ENCODE results near the gene SLC35F3.
"Not testable (repeated sequence)": the region's sequence is repeated elsewhere in the genome, so short reads cannot be mapped to it uniquely, and the experiment has no call there.

SLC35F3 gene

DNA sequence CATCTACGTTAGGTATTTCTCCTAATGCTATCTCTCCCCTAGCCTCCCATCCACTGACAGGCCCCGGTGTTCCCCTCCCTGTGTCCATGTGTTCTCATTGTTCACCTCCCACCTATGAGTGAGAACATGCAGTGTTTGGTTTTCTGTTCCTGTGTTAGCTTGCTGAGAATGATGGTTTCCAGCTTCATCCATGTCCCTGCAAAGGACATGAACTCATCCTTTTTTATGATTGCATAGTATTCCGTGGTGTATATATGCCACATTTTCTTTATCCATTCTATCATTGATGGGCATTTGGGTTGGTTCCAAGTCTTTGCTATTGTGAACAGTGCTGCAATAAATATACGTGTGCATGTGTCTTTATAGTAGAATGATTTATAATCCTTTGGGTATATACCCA, 247.9 kb downstream of the SLC35F3 start:
- not testable (repeated sequence) for DNase-seq

DNA sequence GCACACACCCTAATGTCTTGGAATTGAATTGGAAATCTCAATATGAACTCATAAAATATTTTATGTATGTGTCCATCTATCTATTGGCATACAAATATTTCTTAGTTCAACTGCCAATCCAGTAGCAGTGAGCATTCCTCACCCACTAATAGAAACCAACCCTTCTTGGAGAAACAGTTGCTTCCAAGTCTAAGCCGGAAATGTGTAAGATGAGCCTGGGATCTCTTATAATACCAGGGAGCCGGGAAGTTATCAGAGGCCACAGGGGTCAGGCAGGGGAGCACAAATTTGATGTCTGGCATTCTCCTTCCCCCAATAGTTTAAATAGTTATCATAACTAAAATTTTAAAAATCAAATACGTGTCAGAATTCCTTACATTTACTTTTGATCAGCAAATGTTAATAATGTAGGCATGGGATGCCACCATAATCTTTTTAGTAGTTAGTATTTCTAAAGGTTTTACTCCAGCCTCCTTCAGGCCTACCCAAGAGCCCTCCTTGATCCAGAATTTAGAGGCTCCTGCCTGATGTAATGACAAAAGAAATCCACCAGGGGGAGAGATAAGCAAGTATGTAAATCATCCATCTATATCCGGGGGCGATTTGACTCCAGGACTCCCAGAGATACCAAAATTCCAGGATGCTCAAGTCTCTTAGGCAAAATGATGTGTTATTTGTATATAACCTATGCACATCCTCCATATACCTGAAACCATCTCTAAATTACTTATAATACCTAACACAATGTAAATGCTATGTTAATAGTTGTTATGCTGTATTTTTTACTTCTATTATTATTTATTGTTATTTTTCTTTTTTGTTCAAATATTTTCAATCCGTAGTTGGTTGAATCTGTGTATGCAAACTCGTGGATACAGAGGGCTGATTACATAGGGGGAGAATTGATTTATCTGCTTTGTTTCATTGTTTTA, 250.1 kb downstream of the SLC35F3 start:
- DNase-seq = no peak

DNA sequence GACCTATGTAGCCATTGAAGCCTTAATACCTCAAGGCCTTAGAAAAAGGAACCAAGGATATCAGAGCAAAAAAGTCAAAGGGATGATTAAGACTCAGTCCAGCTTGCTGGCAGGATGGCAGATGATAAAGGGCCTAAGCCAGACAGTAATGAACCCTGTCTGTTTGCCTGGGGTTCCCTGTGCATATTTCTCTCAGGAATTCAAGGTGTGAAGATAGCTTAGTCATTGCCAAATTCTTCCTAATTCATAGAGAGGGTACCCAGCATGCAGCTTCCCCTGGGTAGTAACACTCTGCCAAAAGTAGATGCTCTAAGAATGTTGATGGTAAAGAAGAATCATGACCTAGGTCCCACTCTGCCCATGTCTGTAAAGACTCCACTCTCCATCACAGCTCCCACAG, 258.2 kb downstream of the SLC35F3 start:
- no peak for DNase-seq

DNA sequence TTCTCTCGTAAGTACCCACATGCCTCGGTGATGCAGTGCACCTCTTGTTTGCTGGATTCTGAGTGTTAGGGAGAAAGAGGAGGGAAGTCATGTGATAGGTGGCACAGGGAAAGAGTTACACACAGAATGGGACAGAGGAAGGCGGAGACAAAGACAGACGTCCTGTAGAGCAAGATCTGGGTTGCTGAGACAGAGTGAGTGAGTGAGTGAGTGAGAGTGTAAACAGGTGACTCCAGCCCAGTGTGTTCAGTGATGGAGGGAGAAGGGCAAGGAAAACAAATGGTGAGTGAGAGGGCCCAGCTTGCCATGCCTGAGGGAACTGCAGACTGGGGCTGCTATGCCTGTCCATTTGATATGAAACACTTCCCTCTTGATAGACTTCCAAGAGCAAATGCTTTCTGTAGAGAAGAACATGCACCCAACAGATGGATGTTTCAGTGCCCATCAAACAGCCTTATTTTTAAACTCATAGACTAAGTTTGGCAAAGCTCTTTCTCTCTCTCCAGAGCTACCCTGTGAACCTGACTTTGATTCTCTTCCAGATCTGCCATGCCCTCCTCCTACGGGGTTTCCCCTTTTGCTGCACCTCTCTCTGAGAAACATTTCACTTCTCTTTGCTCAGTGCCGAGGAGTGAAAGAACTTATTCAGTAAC, 258.9 kb downstream of the SLC35F3 start:
- DNase-seq = no peak

DNA sequence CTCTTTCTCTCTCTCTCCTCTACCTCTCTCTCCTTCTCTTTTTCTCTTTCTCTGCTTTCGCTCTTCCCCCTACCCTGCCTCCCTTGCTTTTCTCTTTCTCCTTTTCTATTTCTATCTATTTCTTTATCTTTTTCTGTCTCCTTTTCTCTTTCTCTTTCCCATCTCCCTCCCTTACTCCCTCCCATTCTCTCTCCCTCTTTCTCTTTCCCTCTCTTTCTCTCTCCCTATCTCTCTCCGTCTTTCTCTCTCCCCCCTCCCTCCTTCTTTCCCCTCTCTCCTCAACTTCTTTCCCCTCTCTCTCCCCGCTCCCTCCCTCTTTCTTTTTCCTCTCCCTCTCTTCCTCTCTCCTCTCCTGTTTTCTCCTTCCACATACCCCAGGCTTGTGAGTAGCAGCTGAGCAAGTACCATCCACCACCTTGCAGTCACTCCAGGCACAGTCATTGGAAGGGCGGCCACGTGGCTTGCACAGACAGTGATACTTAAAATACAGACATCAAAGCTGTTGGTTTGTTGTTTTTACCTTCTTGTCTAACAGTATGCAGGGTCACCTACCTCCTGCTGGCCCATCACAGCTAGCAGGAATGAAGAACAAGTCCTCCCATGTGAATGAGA, 259.7 kb downstream of the SLC35F3 start:
- DNase-seq = no peak

DNA sequence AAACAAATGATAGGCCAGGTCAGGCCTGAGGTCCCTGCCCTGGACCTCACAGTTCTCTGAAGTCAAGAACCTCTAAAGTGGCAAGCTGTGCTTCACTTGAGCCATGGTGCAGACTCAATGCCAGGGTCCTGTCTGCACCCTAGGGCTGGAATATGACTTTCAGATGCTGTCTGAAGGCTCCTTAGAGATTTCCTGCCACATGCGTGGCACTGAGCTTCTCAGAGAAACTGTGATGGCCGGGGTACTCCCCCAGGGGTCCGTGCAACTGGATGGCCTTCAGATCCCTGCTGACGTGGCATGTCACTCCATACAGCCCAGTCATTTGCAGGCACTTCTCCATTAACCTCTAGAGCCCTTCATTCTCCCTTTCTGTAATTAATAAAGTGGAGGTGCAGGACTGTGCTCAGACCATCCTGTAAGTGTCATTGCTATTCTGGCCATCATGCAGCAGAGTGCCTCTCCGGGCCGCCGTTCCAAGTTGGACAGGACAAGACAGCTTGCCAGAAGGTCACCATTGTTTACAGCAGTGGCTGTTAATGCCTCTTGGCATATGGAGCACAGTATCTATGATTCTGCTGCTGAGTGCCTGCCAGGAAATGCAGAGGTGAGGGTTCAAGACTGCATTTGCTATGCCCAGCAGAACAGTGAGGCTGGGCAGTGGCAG, 263.7 kb downstream of the SLC35F3 start:
- DNase-seq = no peak

DNA sequence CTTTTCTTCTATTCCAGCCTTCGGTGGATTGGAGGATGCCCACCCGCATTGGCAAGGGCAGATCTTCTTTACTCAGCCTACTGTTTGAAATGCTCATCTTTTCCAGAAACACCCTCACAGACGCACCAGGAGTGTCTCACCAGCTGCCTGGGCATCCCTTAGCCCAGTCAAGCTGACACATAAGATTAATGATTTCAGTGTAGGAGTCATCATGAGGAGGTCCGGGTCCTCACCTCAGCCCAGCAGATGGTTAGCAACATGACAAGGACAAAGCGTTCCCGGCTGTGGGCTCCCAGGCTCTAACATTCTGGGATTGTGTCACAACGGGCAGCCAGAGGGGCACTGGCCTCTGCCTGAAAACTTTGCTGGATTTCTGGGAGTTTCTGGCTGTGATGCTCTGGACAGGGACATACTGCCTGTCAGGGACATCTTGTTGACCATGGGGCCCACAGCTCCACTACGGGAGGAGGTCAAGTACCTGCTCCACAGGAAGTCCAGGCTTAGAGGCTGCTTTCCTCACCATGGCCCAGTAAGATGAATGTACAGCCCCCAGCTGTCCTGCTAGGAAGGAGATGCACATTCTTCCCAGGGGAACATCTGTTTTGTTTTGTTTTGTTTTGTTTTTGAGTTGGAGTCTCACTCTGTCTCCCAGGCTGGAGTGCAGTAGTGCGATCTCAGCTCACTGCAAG, 264.8 kb downstream of the SLC35F3 start:
- no peak for DNase-seq

DNA sequence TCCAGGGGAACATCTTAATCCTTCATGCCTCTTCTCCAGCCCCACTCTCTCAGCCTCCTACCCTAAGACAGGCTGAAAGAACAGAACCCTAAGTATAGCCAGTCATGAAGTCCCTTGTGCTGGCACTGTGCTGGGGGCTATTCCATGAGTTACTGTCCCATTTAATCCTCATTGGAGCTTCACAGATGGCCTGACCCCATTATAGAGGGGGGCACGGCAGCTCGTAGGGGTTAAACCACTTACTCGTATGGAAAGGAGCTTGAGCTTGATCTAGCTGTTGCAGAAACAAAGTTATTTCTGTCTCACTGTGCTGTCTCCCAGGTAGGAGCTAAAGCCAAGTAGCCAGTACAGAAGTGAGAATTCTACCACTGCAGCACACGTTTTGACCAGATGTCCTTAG, 265.6 kb downstream of the SLC35F3 start:
- DNase-seq = no peak

DNA sequence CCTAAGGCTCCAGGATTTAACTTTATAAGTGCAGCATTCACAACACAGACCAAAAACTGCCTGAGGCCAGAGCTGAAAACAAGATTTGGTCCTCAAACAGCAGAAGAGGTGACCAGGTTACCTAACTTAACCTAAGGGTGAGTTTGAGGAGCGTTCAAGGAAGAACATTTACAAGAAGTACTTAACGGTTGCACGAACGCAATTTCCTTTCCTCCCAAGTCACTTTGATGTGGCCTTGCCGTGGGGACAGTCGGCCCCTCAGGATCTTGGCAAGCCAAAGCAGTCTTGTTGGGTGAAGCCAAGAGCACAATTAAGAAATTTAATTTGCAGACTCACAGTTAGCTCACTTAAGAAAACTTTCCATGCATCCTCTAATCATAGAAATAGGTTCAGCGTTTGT, 266.1 kb downstream of the SLC35F3 start:
- no peak for DNase-seq

DNA sequence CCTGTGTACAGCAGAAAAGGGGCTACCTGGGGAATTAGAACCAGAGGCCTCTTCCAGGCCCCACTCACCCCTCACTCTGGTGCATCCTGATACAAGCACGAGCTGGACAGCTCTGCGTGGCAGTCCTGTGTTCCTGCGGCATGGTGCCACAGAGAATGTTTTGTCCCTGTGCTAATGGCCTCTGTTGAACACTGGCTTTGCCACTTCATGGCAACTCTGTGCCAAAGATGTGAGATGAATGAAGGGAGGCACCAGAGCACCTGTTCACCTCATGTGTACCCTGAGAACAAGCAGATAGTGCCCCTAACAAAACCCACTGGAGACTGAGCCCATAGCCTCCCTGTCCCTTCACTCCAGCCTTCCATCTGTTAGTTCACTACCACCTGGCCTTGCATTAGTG, 269.5 kb downstream of the SLC35F3 start:
- DNase-seq = no peak

DNA sequence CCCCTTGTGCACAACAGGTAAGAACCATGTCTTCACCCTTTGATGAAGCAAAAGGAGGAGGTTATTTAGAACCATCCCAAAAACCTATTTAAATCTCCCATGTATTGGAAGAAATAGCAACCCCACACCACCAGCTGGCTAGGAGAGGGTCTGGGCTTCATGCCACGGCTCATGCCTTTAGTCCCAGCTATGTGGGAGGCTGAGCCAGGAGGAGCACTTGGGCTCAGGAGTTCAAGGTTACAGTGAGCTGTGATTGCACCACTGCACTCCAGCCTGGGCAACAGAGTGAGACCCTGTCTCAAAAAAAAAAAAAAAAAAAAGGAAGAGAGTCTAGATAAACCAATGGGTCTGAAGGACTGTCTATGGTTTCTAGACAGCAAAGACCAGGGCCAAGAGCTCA, 270.9 kb downstream of the SLC35F3 start:
- DNase-seq = no peak

DNA sequence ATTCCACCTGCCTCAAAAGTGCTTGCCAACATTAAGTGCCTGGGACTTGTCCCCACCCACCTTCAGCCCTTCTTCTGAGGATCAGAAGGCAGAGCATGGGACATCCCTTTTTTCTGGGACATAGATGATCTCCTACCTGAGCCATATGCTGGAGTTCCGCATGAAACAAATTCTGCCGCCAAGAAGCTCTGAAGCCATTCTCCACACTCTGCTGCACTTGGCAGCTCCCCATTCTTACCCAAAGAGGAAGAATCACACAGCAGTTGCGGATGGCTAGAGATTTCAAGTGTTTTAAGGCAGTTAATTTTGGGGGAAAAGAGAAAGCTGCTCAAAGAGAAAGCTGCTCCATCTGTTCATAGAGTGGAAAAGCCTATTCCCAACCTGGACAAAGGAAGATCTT, 271.5 kb downstream of the SLC35F3 start:
- no peak for DNase-seq

DNA sequence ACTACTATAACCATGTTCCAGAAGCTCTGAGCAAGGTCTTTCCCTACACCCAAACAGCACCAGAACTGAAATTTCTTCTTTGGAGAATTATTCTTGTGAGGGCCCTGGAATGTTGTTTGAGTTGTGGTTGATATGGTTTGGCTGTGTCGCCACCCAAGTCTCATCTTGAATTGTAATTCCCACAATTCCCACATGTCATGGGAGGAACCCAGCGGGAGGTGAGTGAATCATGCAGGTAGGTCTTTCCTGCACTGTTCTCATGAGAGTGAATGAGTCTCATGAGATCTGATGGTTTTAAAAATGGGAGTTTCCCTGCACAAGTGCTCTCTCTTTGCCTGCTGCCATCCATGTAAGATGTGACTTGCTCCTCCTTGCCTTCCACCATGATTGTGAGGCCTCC, 272.4 kb downstream of the SLC35F3 start:
- DNase-seq = not testable (repeated sequence)

DNA sequence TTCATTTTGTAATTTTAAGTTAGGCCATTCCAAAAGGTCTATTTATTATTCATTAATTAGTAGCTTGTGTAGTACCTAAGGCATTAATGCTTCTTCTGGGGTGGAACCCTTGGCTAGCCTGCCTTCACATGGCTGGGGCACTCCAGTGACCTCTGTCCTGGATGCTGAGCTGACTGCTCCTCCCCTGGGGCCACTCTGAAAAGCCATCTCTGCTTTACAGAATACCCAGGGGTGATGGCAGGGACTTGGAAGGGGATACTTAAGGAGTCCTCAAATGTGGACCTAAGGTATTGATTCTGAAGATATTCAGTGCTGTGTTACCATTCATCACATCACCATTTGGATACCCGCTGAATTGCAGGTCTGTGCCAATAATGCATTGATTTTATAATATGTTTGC, 281.0 kb downstream of the SLC35F3 start:
- DNase-seq = no peak

DNA sequence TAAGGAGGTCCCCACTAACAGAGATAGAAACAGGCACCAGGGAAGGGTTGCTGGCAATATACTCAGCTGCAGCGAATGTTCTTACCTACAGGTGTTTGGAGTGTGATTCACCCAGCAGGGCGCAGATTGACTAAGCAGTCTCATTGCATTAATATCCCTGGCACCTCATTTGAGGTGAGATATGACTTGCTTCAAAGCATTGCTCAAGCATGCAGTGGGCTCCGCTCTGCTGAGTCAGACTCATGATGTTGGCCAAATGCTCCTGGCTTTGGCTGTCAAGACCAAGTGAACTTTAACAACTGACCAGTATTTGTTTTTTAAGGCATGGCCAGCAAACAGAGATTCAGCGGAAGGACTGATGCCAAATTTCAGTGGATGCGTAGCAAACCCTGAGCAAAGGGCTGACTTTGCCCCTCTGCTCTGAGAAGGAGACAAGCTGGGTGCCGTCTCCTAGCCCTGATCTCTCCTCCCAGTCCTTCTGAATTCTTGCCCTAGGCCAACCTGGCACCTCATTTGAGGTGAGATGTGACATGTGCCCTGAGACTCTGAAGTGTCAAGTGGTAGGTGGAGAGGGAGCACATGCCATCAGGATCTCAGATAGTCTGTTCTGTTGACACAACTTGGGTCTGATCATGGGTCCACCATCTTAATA, 281.7 kb downstream of the SLC35F3 start:
- DNase-seq = no peak

DNA sequence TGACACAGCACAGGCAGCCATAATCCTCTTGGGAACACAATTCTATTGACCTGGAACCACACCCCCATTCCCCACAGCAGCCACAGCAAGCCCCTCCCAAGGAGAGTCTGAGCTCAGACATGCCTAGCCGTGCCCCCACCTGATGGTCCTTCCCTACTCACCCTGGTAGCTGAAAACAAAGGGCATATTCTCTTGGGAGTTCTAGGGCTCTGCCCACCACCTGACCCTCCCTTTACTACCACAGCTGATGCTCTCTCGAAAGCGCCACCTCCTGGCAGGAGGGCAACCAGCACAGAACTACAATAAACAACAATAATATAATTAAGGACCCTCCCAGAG, 283.9 kb downstream of the SLC35F3 start:
- DNase-seq = no peak

DNA sequence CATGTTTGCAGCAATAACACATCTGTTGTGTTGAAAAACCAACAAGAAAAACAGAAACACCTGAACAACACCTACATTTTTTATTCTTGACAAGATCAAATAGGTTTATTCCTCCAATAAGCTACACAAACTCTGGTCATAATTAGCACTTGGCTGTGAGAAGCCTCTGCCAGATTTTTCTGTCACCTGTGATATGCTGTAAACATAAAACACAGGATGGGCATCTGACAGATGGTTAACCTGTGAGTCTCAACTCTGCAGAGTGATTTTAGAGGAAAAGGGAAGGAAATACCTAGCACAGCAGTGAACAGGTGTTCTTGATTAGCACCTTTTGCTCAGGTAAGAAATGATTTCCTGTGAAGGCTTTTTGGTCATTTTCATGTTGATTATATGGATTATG, 293.4 kb downstream of the SLC35F3 start:
- no peak for DNase-seq

DNA sequence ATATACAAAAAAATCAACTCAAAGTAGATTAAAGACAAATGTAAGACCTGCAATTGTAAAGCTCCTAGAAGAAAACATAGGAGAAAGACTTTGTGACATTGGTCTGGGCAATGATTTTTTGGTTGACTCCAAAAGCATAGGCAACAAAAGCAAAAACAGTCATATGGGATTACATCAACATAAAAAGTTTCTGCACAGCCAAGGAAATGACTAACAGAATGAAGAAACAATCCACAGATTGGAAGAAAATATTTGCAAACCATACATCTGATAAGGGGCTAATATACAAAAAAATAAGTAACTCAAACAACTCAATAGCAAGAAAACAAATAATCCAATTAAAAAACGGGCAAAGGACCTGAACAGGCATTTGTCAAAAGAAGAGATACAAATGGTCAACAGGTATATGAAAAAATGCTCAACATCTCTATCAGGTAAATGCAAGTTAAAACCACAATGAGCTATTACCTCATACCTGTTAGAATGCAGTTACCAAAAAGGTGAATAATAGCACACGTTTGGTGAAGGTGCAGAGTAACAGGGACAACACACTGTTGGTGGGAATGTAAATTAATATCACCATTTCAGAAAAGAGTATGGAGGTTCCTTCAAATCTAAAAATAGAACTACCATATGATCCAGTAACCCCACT, 295.1 kb downstream of the SLC35F3 start:
- DNase-seq = no peak

DNA sequence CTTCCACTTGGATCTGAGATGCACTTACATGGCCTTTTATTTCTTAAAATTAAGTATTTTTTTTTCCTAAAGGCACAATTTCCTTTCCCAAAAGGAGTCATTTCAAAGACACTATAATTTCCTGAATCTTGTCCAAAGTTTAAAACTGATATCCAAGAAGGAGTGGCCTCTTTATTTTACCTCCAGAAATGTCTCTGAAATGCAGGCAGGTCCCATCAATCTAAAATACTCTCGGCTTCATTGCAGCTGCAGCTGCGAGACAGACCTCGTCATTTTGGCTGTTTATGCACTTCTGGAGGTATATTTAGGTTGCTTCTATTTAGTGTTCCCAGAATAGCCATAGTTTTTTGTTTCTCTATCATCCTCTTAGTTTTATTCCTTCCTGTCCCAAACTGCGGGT, 296.1 kb downstream of the SLC35F3 start:
- no peak for DNase-seq

DNA sequence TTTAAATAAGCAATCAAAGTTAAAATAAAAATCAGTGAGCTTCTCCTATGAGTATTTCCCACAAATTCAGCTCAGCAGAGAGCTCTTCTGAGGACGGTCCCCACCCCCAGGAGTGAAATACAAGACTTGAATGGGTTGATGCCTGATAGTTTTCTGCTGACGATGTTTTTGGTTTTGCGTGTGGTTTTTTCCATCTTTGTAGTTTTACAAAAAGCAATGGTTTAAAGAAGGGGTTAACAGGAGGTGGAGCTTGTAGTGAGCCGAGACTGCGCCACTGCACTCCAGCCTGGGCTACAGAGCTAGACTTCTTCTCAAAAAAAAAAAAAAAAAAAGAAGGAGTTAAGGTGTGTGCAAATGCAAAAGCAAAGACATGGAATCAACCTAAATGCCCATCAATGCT, 297.1 kb downstream of the SLC35F3 start:
- DNase-seq = no peak

DNA sequence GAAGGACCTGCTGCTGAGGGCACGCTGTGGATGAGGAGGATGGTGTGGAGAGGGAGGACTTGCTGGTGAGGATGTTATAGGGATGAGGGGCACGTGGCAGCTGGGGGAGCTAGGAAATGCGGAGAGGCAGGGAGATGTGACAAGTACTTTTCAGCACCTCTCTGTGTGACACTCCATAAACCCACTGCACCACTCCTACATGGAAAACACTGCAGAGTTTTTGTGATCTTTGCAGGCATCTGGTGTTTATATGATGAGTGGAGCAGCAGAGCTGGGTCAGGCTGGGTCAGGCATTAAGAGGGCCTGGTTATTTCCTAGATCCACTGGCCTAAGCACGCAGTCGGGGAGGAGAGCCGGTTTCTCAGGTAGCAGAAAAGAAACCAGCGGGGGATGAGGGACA, 301.5 kb downstream of the SLC35F3 start:
- no peak for DNase-seq

Measured in DMS79 (cell line).